Activated CD4-positive, alpha-beta T cell treated with anti-CD3 and anti-CD28 coated beads for 24 hours (primary cell): ENCODE measurements around the gene NUDCD3.

ENCODE experiments used
- DNase-seq, 2 donors: peaks; one replicate each; pipeline ENCODE4 v3.0.0-alpha.2; 2020; ENCODE audit warnings: low read depth in 2 of 2

Gene NUDCD3

GRCh38 chr7:44353668-44354067 lies 136.8 kb downstream of the NUDCD3 start:
- DNase-seq = no peak

GRCh38 chr7:44348851-44349781 lies 141.3 kb downstream of the NUDCD3 start:
- DNase-seq = no peak

- DNase-seq = no peak
Measured at GRCh38 chr7:44348300-44348699, 142.2 kb downstream of the NUDCD3 start.

GRCh38 chr7:44347546-44348114 lies 142.8 kb downstream of the NUDCD3 start:
- no peak for DNase-seq

- DNase-seq = no peak
Measured at GRCh38 chr7:44346063-44346462, 144.4 kb downstream of the NUDCD3 start.

- no peak for DNase-seq
Measured at GRCh38 chr7:44341401-44341800, 149.1 kb downstream of the NUDCD3 start.

GRCh38 chr7:44338600-44338999 lies 151.9 kb downstream of the NUDCD3 start:
- DNase-seq = no peak

- no peak for DNase-seq
Measured at GRCh38 chr7:44336491-44336890, 154.0 kb downstream of the NUDCD3 start.

- no peak for DNase-seq
Measured at GRCh38 chr7:44335184-44335583, 155.3 kb downstream of the NUDCD3 start.

- DNase-seq = no peak
Measured at GRCh38 chr7:44334734-44335097, 155.7 kb downstream of the NUDCD3 start.

GRCh38 chr7:44333911-44334733 lies 156.3 kb downstream of the NUDCD3 start:
- DNase-seq = no peak

- DNase-seq = no peak
Measured at GRCh38 chr7:44331682-44332081, 158.8 kb downstream of the NUDCD3 start.

GRCh38 chr7:44330331-44330730 lies 160.1 kb downstream of the NUDCD3 start:
- DNase-seq = no peak

- DNase-seq = no peak
Measured at GRCh38 chr7:44329888-44330287, 160.6 kb downstream of the NUDCD3 start.
